OCI-M2 (cell line): ENCODE data around the gene CYP17A1.
"Not testable (repeated sequence)": the region's sequence is repeated elsewhere in the genome, so short reads cannot be mapped to it uniquely, and the experiment has no call there.

Source experiments
- DNase-seq: peaks from one replicate; lab custom pipeline; 2025; ENCODE audit not compliant: unreplicated experiment; lab: John Stamatoyannopoulos, UW

Gene CYP17A1, protein sequence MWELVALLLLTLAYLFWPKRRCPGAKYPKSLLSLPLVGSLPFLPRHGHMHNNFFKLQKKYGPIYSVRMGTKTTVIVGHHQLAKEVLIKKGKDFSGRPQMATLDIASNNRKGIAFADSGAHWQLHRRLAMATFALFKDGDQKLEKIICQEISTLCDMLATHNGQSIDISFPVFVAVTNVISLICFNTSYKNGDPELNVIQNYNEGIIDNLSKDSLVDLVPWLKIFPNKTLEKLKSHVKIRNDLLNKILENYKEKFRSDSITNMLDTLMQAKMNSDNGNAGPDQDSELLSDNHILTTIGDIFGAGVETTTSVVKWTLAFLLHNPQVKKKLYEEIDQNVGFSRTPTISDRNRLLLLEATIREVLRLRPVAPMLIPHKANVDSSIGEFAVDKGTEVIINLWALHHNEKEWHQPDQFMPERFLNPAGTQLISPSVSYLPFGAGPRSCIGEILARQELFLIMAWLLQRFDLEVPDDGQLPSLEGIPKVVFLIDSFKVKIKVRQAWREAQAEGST

DNA sequence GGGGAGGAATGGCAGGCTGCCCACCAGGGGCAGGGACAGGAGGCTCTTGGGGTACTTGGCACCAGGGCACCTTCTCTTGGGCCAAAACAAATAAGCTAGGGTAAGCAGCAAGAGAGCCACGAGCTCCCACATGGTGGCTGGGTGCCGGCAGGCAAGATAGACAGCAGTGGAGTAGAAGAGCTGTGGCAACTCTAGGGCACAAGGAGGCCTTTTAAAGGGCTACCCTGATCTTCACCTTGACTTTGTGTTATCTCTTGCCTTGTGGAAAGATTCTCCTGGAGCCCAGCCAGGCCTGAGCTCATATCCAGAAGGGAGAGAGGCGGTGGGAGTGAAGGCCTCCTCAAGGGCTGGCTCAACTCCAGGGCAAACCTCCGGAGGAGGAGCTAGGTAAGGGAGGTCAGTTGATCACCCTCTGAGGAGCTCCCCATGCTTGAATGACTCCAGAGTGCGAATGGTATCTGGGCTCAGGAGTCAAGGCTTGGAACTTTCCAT, at the start of gene CYP17A1:
Gene CYP17A1 (minus strand): TSS at position 184 of the 492 bp plus-strand sequence. CDS start 52 bp downstream, at position 132.
- no peak for DNase-seq

GRCh38 chr10:102880256-102880655, 43.0 kb upstream of the CYP17A1 start:
- no peak for DNase-seq

DNA sequence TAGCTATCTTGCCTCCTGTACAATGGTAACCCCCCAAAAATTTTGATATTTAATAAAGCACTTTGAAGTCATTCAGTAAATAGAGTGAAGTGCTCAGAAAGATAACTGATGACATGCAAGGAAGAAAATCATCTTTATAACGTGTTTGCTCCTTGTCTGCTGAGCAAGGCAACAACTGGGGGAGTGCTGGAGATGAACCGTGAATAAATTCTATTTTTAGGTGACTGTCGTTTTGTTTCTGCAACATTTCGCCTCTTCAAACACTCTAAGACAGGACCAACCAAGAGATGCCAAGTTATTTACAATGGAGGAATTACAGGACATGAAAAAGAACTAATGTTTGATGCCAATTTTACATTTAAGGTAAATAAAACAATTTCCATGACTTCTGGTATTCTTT, 41.4 kb upstream of the CYP17A1 start:
- DNase-seq, result no peak

DNA sequence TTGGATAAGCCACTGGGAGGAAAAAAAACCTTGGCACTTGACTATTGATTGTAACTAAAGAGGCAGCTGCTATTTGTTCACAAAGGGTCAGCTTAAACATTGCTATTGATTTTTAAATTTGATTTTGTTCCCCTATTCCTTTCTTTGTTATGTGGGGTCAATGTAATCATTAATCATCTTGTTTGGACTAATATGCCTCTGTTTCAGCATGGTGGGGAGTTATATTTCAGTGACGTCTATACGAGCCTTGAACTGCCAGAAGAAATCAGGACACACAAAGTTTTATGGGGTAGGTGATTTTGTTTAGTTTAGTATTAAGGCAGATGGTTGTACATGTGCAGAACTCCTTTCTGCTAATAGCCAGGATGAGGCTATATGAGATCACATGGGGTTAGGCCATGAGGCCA, 39.5 kb upstream of the CYP17A1 start:
- DNase-seq, result no peak

DNA sequence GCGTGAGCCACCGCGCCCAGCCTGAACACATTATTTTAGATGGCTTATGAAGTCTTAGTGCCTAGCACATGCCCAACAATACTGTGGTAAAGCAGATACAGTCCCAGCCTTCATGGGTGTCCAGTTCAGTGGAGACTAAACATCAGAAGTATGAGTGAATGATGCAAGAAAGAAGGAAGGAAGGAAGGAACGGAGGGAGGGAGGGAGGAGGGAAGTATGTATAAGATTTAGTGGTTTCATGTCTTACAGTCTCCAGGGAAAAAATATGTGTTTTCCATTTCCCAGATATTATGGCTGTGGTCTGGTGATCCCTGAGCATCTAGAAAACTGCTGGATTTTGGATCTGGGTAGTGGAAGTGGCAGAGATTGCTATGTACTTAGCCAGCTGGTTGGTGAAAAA, 35.0 kb upstream of the CYP17A1 start:
- DNase-seq, result no peak

DNA sequence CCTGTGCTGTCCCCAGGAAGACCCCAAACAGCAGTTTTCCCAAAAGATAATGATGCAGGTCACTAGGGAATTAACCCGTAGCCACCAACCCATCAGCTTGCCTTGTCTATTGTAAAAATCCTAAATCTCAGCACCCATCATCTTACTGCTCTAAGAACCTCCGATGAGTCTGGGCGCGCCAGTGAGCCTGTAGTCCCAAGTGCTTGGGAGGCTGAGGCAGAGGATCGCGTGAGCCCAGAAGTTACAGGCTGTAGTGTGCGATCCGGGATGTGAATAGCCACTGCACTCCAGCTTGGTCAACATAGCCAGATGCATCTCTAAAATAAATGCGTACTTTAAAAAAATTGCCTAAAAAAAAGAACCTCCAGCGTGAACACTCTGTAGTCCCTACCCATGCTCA, 33.0 kb upstream of the CYP17A1 start:
- DNase-seq, result no peak

GRCh38 chr10:102869258-102870198, 32.3 kb upstream of the CYP17A1 start, which contains the start of gene AS3MT:
Gene AS3MT (plus strand): TSS chr10:102869470. CDS start chr10:102869593, 123 bp downstream.
- DNase-seq, result no peak

- no peak for DNase-seq
These were observed 31.7 kb upstream of the CYP17A1 start for GRCh38 chr10:102868911-102869257.

DNA sequence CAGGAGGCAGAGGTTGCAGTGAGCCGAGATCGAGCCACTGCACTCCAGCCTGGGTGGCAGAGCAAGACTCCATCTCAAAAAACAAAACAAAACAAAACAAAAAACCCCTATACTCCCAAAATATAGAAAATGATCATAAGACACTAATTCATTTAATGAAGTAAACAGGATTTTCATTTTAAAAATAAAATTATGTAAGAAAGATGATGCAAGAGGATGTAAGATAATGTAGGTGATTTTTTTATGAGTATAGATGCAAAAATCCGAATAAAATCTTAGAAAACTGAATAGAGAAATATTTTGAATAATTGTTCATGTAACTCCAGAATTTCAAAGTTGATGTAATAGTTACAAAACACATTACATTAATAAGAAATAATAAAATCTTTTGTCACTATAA, 28.4 kb upstream of the CYP17A1 start:
- no peak for DNase-seq

DNA sequence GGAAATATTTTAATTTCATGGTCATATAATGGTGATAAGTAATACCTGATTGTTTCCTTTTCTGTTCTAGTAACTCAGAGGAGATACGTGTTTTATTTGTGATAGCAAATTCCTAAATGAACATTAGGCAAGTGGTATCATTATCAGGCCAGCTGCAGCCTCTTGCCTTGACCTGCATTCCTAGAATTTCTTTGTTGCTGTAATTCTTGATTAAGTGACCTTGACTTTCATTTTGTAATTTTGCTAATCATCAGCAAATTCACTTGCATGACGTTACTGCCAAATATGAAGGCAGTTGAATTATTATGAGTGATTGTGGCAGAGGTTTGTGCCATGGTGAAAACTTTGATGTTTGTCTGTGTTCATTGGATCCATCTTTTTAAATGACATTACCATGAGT, 26.4 kb upstream of the CYP17A1 start:
- no peak for DNase-seq

GRCh38 chr10:102859911-102860310, 22.7 kb upstream of the CYP17A1 start:
- no peak for DNase-seq

DNA sequence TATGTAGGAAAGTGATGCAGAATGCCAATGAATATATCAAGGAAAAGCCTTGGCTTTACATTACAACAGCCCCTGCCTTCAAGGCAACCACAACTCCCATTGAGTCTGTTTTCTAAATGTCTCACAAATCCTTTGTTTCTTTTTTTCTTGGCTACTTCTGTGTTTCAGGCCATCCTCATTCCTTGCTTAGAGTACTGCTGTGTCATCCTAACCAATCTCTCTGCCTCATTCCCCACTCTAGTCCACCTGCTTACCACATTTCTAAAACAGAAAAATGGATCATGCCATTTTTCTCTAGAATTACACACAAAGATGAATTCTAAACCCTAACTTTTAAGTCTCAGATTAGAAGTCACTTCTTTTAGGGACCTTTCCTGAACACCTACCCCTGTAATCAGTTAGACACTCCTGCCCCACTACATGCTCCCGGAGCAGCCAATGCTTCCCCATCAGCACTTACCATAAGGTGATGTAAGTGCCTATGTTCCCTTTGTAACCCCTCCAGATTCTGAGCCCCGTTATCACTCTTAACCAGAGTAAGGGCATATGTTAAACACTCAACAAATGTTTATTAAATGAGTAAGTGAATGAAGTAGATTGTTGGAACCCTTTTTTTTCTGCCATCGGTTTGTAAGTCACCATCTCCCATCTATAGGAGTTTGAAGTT, 19.7 kb upstream of the CYP17A1 start:
- no peak for DNase-seq

GRCh38 chr10:102855731-102856436, 18.7 kb upstream of the CYP17A1 start:
- DNase-seq, result peak; percentile 56

DNA sequence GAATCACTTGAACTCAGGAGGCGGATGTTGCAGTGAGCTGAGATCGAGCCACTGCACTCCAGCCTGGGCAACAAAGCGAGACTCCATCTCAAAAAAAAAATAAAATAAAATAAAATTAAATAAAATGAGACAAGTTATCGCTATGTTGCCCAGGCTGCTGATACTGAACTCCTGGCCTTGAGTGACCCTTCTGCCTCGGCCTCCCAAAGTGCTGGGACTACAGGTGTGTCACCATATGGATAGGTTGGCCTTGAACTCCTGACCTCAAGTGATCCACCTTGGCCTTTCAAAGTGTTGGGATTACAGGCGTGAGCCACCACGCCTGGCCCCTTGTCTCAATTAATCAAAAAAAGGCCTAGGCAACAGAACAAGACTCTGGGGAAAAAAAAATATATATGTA, 16.0 kb upstream of the CYP17A1 start:
- DNase-seq, result not testable (repeated sequence)

DNA sequence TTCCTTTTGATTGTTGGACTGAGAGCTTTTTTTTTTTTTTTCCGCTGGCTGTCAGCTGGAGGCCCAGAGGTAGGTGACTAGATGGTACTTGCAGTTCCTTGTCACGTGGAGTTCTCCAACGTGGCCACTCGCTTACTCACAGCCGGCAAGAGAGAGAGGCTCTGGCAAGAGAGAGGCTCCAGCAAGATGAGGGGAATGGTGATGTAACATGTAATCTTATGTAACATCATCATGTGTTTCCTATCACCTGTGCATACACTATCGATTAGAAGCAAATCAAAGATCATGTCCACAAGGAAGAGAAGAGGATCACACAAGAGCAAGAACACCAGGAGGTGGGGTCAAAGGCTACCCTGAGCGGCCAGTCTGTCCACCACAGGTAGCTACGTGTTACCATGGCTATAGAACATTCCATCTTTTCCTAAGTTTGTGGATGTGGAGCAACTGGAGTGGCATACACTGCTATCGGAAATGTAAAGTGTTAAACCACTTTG, 12.9 kb upstream of the CYP17A1 start:
- no peak for DNase-seq

DNA sequence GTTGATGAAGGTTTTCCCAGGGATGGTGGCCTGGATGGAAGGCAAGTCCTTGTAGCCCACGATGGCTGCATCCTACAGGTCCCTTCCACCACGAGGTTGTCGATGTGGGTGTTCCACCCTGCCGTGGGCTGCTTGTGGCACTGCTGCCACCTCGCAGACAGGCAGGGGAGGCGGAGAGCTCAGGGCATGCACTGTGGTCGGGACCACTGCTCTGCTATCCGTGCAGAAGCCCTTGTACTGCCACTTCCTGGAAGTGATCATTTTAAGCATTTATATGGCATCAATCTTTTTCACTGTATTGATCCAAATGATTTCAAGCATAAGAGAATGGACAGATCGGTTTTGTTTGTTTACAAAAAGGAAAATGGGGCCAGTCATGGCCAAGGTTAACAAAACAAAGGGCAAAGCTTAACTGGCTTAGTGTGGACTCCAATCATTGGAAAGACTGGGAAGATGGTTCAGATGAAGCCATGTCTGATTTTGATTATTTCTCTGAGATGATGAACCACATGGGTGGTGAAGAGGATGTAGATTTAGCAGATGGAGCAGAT, 8.2 kb upstream of the CYP17A1 start:
- no peak for DNase-seq

GRCh38 chr10:102844190-102844776, 7.1 kb upstream of the CYP17A1 start:
- not testable (repeated sequence) for DNase-seq

DNA sequence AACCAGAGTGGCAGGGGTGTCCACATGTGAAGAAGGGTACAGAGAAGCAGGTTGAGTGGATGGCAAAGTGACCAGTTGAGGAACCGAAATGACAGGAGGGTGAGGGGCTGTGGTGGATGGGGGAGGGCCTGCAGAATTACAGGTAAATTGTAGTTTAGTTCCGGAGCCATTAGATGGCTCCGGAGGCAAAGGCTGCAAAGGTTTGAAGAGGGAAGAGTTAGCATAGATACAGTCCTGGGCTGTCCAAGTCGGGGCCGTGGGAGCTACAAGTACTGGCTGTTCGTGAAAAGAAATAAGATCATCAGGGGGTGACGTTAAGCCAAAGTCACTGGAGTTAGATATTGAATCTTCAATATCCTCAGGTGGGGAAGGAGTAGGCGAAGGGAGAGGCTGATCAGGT, 5.9 kb upstream of the CYP17A1 start:
- not testable (repeated sequence) for DNase-seq

DNA sequence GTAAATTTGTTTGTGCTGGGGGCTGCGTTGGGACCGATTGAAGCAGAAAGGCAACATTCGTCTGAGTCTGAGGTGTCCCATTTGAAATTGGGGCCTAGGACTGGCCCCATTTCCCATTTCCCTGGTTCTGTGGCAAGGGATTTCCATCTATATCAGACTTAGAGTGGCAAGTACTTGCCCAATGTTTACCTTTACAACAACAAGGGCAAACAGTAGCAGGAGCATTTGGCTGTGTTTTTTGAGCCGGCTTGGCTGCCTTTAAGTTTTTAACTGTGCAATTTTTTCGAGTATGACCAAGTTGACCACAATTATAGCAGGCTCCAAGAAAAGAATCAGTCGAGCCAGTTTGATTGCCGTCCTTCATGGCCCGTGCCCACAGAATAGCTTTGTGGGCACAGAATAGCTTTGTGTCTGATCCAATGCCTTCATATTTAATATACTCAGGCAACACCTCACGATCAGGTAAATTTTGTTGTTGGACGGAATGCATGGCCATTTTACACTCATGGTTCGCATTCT, 4.7 kb upstream of the CYP17A1 start:
- no peak for DNase-seq
